ENCODE data around the gene PTP4A2.

The PTP4A2 gene

GRCh38 chr1:31920956-31921355 lies 17.2 kb downstream of the PTP4A2 start:
- H3K4me1 Mint-ChIP-seq, result peaks cover 22% of the 10 kb centered on the region
- H3K36me3 Mint-ChIP-seq (ENCODE audit: low read depth), result peaks cover 39% of the 10 kb centered on the region
- TF ChIP-seq CTCF (IDR thresholded peaks at IDR 0.05; ENCODE audit: unreplicated experiment in 3 of 3), result no peak
- H3K4me3 Mint-ChIP-seq, result no peak overlapping the region
- H3K27ac Mint-ChIP-seq, result peak overlapping the region in 2 of 3 experiments; percentile 33 to 38
- no peaks in the 10 kb centered on the region for H3K27me3 Mint-ChIP-seq (ENCODE audit: low read depth)
- H3K9me3 Mint-ChIP-seq, result peaks cover 3% of the 10 kb centered on the region

GRCh38 chr1:31919591-31919990 lies 18.6 kb downstream of the PTP4A2 start:
- H3K36me3 Mint-ChIP-seq (ENCODE audit: low read depth), result peaks cover 51% of the 10 kb centered on the region
- no peak for TF ChIP-seq CTCF (IDR thresholded peaks at IDR 0.05; ENCODE audit: unreplicated experiment in 3 of 3)
- no peaks in the 10 kb centered on the region for H3K27me3 Mint-ChIP-seq (ENCODE audit: low read depth)
- H3K4me1 Mint-ChIP-seq, result peaks cover 14% of the 10 kb centered on the region
- peaks cover 3% of the 10 kb centered on the region for H3K9me3 Mint-ChIP-seq
- H3K27ac Mint-ChIP-seq, result no peak overlapping the region
- H3K4me3 Mint-ChIP-seq, result no peak overlapping the region

GRCh38 chr1:31915438-31915837 lies 22.7 kb downstream of the PTP4A2 start:
- no peak overlapping the region for H3K4me3 Mint-ChIP-seq
- no peaks in the 10 kb centered on the region for H3K4me1 Mint-ChIP-seq

GRCh38 chr1:31913968-31914367 lies 24.2 kb downstream of the PTP4A2 start:
- Mint-ChIP-seq H3K27ac (no peak overlapping the region), H3K4me1 (no peaks in the 10 kb centered on the region), H3K27me3 (ENCODE audit: low read depth) (no peaks in the 10 kb centered on the region), H3K9me3 (no peaks in the 10 kb centered on the region), H3K36me3 (ENCODE audit: low read depth) (peaks cover 78% of the 10 kb centered on the region), H3K4me3 (no peak overlapping the region)
- no peak for TF ChIP-seq CTCF (IDR thresholded peaks at IDR 0.05; ENCODE audit: unreplicated experiment in 3 of 3)

More at GRCh38 chr1:31915438-31915837, 22.7 kb downstream of the PTP4A2 start:
- Mint-ChIP-seq H3K27ac (no peak overlapping the region), H3K9me3 (no peaks in the 10 kb centered on the region), H3K27me3 (ENCODE audit: low read depth) (no peaks in the 10 kb centered on the region), H3K36me3 (ENCODE audit: low read depth) (peaks cover 79% of the 10 kb centered on the region)
- TF ChIP-seq CTCF (IDR thresholded peaks at IDR 0.05; ENCODE audit: unreplicated experiment in 3 of 3), result no peak

GRCh38 chr1:31912839-31913239 lies 25.3 kb downstream of the PTP4A2 start:
- H3K9me3 Mint-ChIP-seq, result no peaks in the 10 kb centered on the region
- peaks cover 81% of the 10 kb centered on the region for H3K36me3 Mint-ChIP-seq (ENCODE audit: low read depth)
- H3K27ac Mint-ChIP-seq, result no peak overlapping the region
- no peak overlapping the region for H3K4me3 Mint-ChIP-seq
- H3K4me1 Mint-ChIP-seq, result no peaks in the 10 kb centered on the region
- H3K27me3 Mint-ChIP-seq (ENCODE audit: low read depth), result no peaks in the 10 kb centered on the region
- no peak for TF ChIP-seq CTCF (IDR thresholded peaks at IDR 0.05; ENCODE audit: unreplicated experiment in 3 of 3)

- Mint-ChIP-seq H3K4me1 (no peaks in the 10 kb centered on the region), H3K4me3 (no peak overlapping the region), H3K36me3 (ENCODE audit: low read depth) (peaks cover 84% of the 10 kb centered on the region), H3K27ac (no peak overlapping the region), H3K27me3 (ENCODE audit: low read depth) (no peaks in the 10 kb centered on the region), H3K9me3 (no peaks in the 10 kb centered on the region)
- TF ChIP-seq CTCF (IDR thresholded peaks at IDR 0.05; ENCODE audit: unreplicated experiment in 3 of 3), result no peak
These were observed 26.0 kb downstream of the PTP4A2 start for GRCh38 chr1:31911994-31912780.
